ENCODE measurements around the gene GIPC3. TPM values are rescaled to one million over a fixed set of nuclear protein-coding genes. Genes with fewer than 3 reads are reported as not detected.

The GIPC3 gene
- total RNA-seq, 1 donor from 2014 or later = not detected

- Mint-ChIP-seq H3K9me3 (no peaks in the 10 kb centered on the region), H3K27ac (no peak overlapping the region), H3K27me3 (ENCODE audit: insufficient read depth, low read depth) (peaks cover 5% of the 10 kb centered on the region), H3K36me3 (no peaks in the 10 kb centered on the region), H3K4me1 (peaks cover 11% of the 10 kb centered on the region), H3K4me3 (no peak overlapping the region)
- no peak for DNase-seq (ENCODE audit: low spot score)
- H3K27ac ChIP-seq = no peak overlapping the region
- H3K4me3 ChIP-seq = no peak overlapping the region
- H3K36me3 ChIP-seq = no peaks in the 10 kb centered on the region
- TF ChIP-seq, protein P1, sequence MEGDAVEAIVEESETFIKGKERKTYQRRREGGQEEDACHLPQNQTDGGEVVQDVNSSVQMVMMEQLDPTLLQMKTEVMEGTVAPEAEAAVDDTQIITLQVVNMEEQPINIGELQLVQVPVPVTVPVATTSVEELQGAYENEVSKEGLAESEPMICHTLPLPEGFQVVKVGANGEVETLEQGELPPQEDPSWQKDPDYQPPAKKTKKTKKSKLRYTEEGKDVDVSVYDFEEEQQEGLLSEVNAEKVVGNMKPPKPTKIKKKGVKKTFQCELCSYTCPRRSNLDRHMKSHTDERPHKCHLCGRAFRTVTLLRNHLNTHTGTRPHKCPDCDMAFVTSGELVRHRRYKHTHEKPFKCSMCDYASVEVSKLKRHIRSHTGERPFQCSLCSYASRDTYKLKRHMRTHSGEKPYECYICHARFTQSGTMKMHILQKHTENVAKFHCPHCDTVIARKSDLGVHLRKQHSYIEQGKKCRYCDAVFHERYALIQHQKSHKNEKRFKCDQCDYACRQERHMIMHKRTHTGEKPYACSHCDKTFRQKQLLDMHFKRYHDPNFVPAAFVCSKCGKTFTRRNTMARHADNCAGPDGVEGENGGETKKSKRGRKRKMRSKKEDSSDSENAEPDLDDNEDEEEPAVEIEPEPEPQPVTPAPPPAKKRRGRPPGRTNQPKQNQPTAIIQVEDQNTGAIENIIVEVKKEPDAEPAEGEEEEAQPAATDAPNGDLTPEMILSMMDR (IDR thresholded peaks at IDR 0.05) = no peak
- TF ChIP-seq EZH2phosphoT487 (IDR thresholded peaks at IDR 0.05) = no peak
- no peak for TF ChIP-seq EZH2 (IDR thresholded peaks at IDR 0.05)
- H3F3A ChIP-seq (ENCODE audit: low read depth) = peaks cover 14% of the 10 kb centered on the region
- H3K27me3 ChIP-seq = peaks cover 20% of the 10 kb centered on the region
- no peaks in the 10 kb centered on the region for H3K9me3 ChIP-seq (ENCODE audit: low read depth)
- no peak overlapping the region for H3K4me2 ChIP-seq
- no peak overlapping the region for H2AFZ ChIP-seq (replicated peaks)
- peaks cover 12% of the 10 kb centered on the region for H3K4me1 ChIP-seq
- H4K20me1 ChIP-seq (ENCODE audit: low read depth) = no peaks in the 10 kb centered on the region
- H3K79me2 ChIP-seq (ENCODE audit: low read depth) = no peaks in the 10 kb centered on the region
- no peak overlapping the region for H3K9ac ChIP-seq
Observed at GRCh38 chr19:3610745-3611717, 25.8 kb downstream of the GIPC3 start.

DNA sequence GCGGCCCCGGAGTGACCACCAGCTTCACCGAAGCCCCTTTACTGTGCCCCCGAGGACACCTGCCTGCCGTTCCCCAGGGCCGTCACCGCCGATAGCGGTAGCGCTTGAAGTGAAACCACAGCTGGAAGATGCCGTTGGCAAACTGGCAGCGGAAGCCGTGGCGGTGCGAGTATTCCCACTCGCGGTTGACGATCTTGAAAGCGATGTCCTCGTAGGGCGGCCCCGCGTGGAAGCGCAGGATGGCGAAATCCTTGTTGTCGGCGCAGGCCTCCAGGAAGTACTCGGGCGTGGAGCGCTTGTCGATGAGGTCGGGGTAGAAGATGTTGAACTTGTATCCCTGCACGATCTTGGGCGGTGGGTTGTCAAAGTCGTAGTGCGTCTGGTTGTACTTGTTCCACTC is 26.6 kb downstream of the GIPC3 start:
- H2AFZ ChIP-seq (replicated peaks) = no peak overlapping the region
- Mint-ChIP-seq H3K4me1 (peaks cover 11% of the 10 kb centered on the region), H3K4me3 (no peak overlapping the region), H3K9me3 (no peaks in the 10 kb centered on the region), H3K27ac (no peak overlapping the region), H3K27me3 (ENCODE audit: insufficient read depth, low read depth) (peaks cover 5% of the 10 kb centered on the region), H3K36me3 (no peaks in the 10 kb centered on the region)
- no peak overlapping the region for H3K4me2 ChIP-seq
- no peaks in the 10 kb centered on the region for H3K9me3 ChIP-seq (ENCODE audit: low read depth)
- H3K9ac ChIP-seq = no peak overlapping the region
- no peaks in the 10 kb centered on the region for H4K20me1 ChIP-seq (ENCODE audit: low read depth)
- no peak overlapping the region for H3K27ac ChIP-seq
- no peak overlapping the region for H3K4me3 ChIP-seq
- H3K27me3 ChIP-seq = peaks cover 12% of the 10 kb centered on the region
- peaks cover 14% of the 10 kb centered on the region for H3F3A ChIP-seq (ENCODE audit: low read depth)
- no peaks in the 10 kb centered on the region for H3K36me3 ChIP-seq
- no peak for DNase-seq (ENCODE audit: low spot score)
- H3K79me2 ChIP-seq (ENCODE audit: low read depth) = no peaks in the 10 kb centered on the region
- TF ChIP-seq EZH2phosphoT487 (IDR thresholded peaks at IDR 0.05) = no peak
- TF ChIP-seq, protein P1 (IDR thresholded peaks at IDR 0.05) = no peak
- no peak for TF ChIP-seq EZH2 (IDR thresholded peaks at IDR 0.05)
- H3K4me1 ChIP-seq = peaks cover 12% of the 10 kb centered on the region

- H3K4me3 ChIP-seq = no peak overlapping the region
- Mint-ChIP-seq H3K27me3 (ENCODE audit: insufficient read depth, low read depth) (peaks cover 5% of the 10 kb centered on the region), H3K9me3 (no peaks in the 10 kb centered on the region), H3K36me3 (no peaks in the 10 kb centered on the region), H3K27ac (no peak overlapping the region), H3K4me1 (peaks cover 8% of the 10 kb centered on the region), H3K4me3 (no peak overlapping the region)
- H3K27me3 ChIP-seq = peaks cover 7% of the 10 kb centered on the region
- no peak overlapping the region for H3K9ac ChIP-seq
- no peaks in the 10 kb centered on the region for H3K79me2 ChIP-seq (ENCODE audit: low read depth)
- no peaks in the 10 kb centered on the region for H3K36me3 ChIP-seq
- no peaks in the 10 kb centered on the region for H3K9me3 ChIP-seq (ENCODE audit: low read depth)
- no peaks in the 10 kb centered on the region for H4K20me1 ChIP-seq (ENCODE audit: low read depth)
- H2AFZ ChIP-seq (replicated peaks) = no peak overlapping the region
- no peak for DNase-seq (ENCODE audit: low spot score)
- peaks cover 8% of the 10 kb centered on the region for H3K4me1 ChIP-seq
- H3K27ac ChIP-seq = no peak overlapping the region
- peaks cover 12% of the 10 kb centered on the region for H3F3A ChIP-seq (ENCODE audit: low read depth)
- H3K4me2 ChIP-seq = no peak overlapping the region
- no peak for TF ChIP-seq EZH2 (IDR thresholded peaks at IDR 0.05)
- TF ChIP-seq EZH2phosphoT487 (IDR thresholded peaks at IDR 0.05) = no peak
- TF ChIP-seq, protein P1 (IDR thresholded peaks at IDR 0.05) = no peak
Observed at GRCh38 chr19:3612330-3612729, 27.1 kb downstream of the GIPC3 start.

Measured in neural progenitor cell (in vitro differentiated cells).